NCI-H82 treated with DMSO at 0.1 percent for 48 hours (cell line): Measurements from ENCODE around the gene TTC9B.
"Not testable (repeated sequence)": the region's sequence is repeated elsewhere in the genome, so short reads cannot be mapped to it uniquely, and the experiment has no call there.

ENCODE experiments used
- DNase-seq: peaks from one replicate; lab custom pipeline; 2025; ENCODE audit not compliant: unreplicated experiment; lab: John Stamatoyannopoulos, UW

TTC9B gene

DNA sequence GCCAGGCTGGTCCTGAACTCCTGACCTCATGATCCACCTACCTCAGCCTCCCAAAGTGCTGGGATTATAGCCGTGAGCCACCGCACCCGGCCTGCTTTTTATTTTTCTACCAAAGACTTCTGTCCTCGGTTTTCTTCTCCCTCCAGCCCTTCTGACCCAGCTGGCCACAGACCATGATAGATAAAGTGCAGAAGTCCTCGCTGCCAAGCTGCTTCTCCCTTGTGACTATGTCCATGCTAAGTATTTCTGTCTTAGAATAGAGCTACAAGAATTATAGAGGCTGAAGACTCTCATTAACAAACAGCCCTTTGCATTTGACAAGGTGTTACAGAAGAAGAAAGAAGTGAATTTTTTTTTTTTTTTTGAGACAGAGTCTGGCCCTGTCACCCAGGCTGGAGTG lies 42.4 kb downstream of the TTC9B start:
- no peak for DNase-seq

- no peak for DNase-seq
These were observed 44.1 kb downstream of the TTC9B start for GRCh38 chr19:40174092-40174491.

DNA sequence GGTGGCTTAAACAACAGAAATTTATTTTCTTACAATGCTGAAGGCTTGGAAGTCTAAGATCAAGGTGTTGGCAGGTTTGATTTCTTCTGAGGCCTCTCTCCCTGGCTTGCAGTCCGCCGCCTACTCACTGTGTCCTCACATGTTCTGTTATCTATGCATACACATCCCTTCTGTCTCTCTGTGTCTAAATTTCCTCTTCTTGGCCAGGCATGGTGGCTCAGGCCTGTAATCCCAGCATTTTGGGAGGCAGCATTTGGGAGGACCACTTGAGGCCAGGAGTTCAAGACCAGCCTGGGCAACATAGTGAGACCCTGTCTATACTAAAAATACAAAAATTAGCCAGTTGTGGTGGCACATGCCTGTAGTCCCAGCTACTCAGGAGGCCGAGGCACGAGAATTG lies 46.9 kb downstream of the TTC9B start:
- not testable (repeated sequence) for DNase-seq

DNA sequence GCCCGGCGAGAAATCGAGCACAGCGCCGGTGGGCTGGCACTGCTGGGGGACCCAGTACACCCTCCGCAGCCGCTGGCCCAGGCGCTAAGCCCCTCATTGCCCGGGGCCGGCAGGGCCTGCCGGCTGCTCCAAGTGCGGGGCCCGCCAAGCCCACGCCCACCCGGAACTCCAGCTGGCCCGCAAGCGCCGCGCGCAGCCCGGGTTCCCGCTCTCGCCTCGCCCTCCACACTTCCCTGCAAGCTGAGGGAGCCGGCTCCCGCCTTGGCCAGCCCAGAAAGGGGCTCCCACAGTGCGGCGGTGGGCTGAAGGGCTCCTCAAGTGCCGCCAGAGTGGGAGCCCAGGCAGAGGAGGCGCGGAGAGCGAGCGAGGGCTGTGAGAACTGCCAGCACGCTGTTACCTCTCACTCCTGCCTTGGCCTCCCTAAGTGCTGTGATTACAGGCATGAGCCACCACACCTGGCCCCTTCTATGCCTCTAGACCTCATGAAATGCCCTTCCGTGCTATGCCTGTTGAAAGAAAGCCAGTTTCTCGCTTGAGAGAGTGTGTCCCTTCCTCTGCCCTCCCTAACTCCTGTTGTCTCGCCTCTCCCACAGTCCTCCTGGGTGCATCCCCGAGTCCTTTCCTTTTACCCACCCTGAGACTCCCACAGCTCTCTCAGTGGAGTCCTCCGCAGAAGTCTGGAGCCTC lies 47.7 kb downstream of the TTC9B start:
- not testable (repeated sequence) for DNase-seq

GRCh38 chr19:40169482-40170302 lies 48.5 kb downstream of the TTC9B start:
- DNase-seq: not testable (repeated sequence)
